Measurements from ENCODE around the gene CDHR3. TPM values are rescaled to one million over a fixed set of nuclear protein-coding genes. Genes with fewer than 3 reads are reported as not detected.

Gene CDHR3
- total and polyA plus RNA-seq, 10 of the 15 experiments (the other 5 are each of a cell fraction or from before 2014, with no cell fraction given), result 0.06 to 0.11 TPM; not detected in 8

GRCh38 chr7:106062521-106062931, 99.5 kb downstream of the CDHR3 start:
- Histone ChIP-seq H3K9ac (ENCODE audit: control insufficient read depth, insufficient read depth, low read length) (peak overlapping the region; percentile 49; the same call in 1 of the 2 replicates), H3K9me3 (replicated peaks; ENCODE audit: control insufficient read depth, insufficient read depth, low read length) (peaks cover 18% of the 10 kb centered on the region; the same call in 2 of the 3 replicates), H3K27me3 (replicated peaks in 1 of 2; ENCODE audit: control insufficient read depth in 2 of 2, insufficient read depth in 2 of 2, low read length in 1 of 2) (no peaks in the 10 kb centered on the region), H3K36me3 (ENCODE audit: control insufficient read depth in 2 of 2, insufficient read depth in 2 of 2, low read length in 1 of 2) (no peaks in the 10 kb centered on the region), H4K20me1 (ENCODE audit: control insufficient read depth, insufficient read depth) (no peaks in the 10 kb centered on the region), H2AFZ (ENCODE audit: control insufficient read depth, low read depth, low read length) (peak overlapping the region; percentile 55), H3K27ac (ENCODE audit: control insufficient read depth, insufficient read depth) (peak overlapping the region; percentile 91), H3K4me3 (0 out of 2 replicates have a peak overlapping the region, but pooled peaks have one; percentile 27), H3K4me1 (ENCODE audit: control insufficient read depth, insufficient read depth, low read length) (peaks cover 69% of the 10 kb centered on the region), H3K4me2 (ENCODE audit: control insufficient read depth, insufficient read depth) (peak overlapping the region; percentile 86), H3K79me2 (ENCODE audit: control insufficient read depth, insufficient read depth, low read length) (no peaks in the 10 kb centered on the region)
- intact Hi-C loops (cut with micrococcal nuclease; ENCODE audit: unreplicated experiment) (loop anchor here (1.0 kb wide), 1 partner anchor 9 kb away; no protein-coding TSS in a partner anchor), in situ Hi-C loops (cut with MboI) (no loop called here)
- ChIA-PET SMC1A (ENCODE audit: uncharacterized antibody, unreplicated experiment) (interaction anchor here (7.3 to 8.8 kb wide), 2 partner anchors 10 to 92 kb away, joined by 164 to 223 read pairs; no protein-coding TSS in a partner anchor), POLR2A (interaction anchor here (0.9 kb wide), 1 partner anchor 30 kb away, joined by 3 read pairs; no protein-coding TSS in a partner anchor), RAD21 (ENCODE audit: unreplicated experiment) (no interaction called here), CTCF (interaction anchor here (0.6 to 9.2 kb wide), 3 partner anchors 9 to 495 kb away, joined by 3 to 288 read pairs (median 11); no protein-coding TSS in a partner anchor)
- BruUV-seq (replicated peaks), result no TSS peak
- 0 out of 4 replicates have a peak, but pooled peaks of 1 of the 2 experiments have one; percentile 15 for TF ChIP-seq EP300 (IDR thresholded peaks at IDR 0.05; ENCODE audit: borderline replicate concordance in 1 of 2, control insufficient read depth in 1 of 2, low read depth in 2 of 2, low read length in 2 of 2)
- TF ChIP-seq CBX5 (IDR thresholded peaks at IDR 0.05; ENCODE audit: low read depth), result no peak
- no peak for TF ChIP-seq BRCA1 (IDR thresholded peaks at IDR 0.05; ENCODE audit: low read depth, low read length)
- 0 out of 2 replicates have a peak, but pooled peaks have one; percentile 16 for TF ChIP-seq NFYB (IDR thresholded peaks at IDR 0.05; ENCODE audit: insufficient read depth, low read depth, low read length)
- no peak for TF ChIP-seq CTCF (IDR thresholded peaks at IDR 0.05 in 2 of 3, conservative IDR thresholded peaks at IDR 0.05 in 1 of 3; ENCODE audit: control insufficient read depth in 2 of 3, extremely low read depth in 1 of 3, insufficient read depth in 1 of 3, low read depth in 3 of 3, low read length in 3 of 3)
- TF ChIP-seq EED (IDR thresholded peaks at IDR 0.05; ENCODE audit: low read depth), result 0 out of 2 replicates have a peak, but pooled peaks have one; percentile 15
- TF ChIP-seq ZNF622 (IDR thresholded peaks at IDR 0.05), result no peak
- TF ChIP-seq ZNF274 (IDR thresholded peaks at IDR 0.05; ENCODE audit: insufficient read depth, insufficient read length), result no peak
- TF ChIP-seq POLR2AphosphoS5 (IDR thresholded peaks at IDR 0.05; ENCODE audit: low read length), result no peak
- no peak for TF ChIP-seq KAT2A (conservative IDR thresholded peaks at IDR 0.05; ENCODE audit: control insufficient read depth, low read depth, low read length)
- TF ChIP-seq MEF2A (IDR thresholded peaks at IDR 0.05; ENCODE audit: insufficient read depth, low read depth, low read length), result no peak
- TF ChIP-seq JUNB (IDR thresholded peaks at IDR 0.05), result no peak
- no peak for TF ChIP-seq POLR2AphosphoS2 (IDR thresholded peaks at IDR 0.05; ENCODE audit: low read depth, low read length)
- 0 out of 2 replicates have a peak, but pooled peaks have one; percentile 4 for TF ChIP-seq RUNX3 (IDR thresholded peaks at IDR 0.05; ENCODE audit: low read length)
- TF ChIP-seq MTA2 (IDR thresholded peaks at IDR 0.05; ENCODE audit: low read depth), result peak; percentile 31; the same call in 1 of the 2 replicates
- no peak for TF ChIP-seq SMC3 (IDR thresholded peaks at IDR 0.05; ENCODE audit: borderline replicate concordance, low read length)
- WGBS (ENCODE audit: insufficient coverage, insufficient replicate concordance, low lambda C conversion rate, missing lambda C conversion rate), result 18% methylated on average over 2 of the region's 2 CpGs
- peak; percentile 12 for ATAC-seq
- no peak for DNase-seq (ENCODE audit: low read depth, low spot score)
- FAIRE-seq, result no peak

Measured in GM12878 (cell line).